HepG2 (cell line): Measurements from ENCODE around the gene PSMG3. TPM values are rescaled to one million over a fixed set of nuclear protein-coding genes. Genes with fewer than 3 reads are reported as not detected.
A peak's percentile ranks its signal among the peaks of the same experiment; 100 is the strongest.

Source experiments
- ATF6 ChIP-seq: sonication (generic); formaldehyde crosslinking; conservative IDR thresholded peaks from 2 replicates; pipeline ENCODE4 v1.4.0; 2020; ENCODE audit warnings: missing genetic modification reagents
- ATF7-NPFF ChIP-seq: sonication (generic); formaldehyde crosslinking; IDR thresholded peaks from 2 replicates; pipeline ENCODE4 v1.8.1; 2023; ENCODE audit warnings: mild to moderate bottlenecking, low read depth, missing genetic modification reagents, moderate library complexity
- CTCF ChIP-seq: sonication (generic); formaldehyde crosslinking; IDR thresholded peaks from 2 replicates; pipeline ENCODE4 v1.5.0; 2020; ENCODE audit warnings: mild to moderate bottlenecking, missing genetic modification reagents, moderate library complexity
- GLI4 ChIP-seq: sonication (generic); formaldehyde crosslinking; IDR thresholded peaks from 2 replicates; pipeline ENCODE4 v1.5.1; 2020; ENCODE audit warnings: missing genetic modification reagents, mild to moderate bottlenecking, moderate library complexity, borderline replicate concordance
- HMGXB4 ChIP-seq, 2 experiments: sonication (generic) in 1 of 2; formaldehyde crosslinking in 1 of 2; IDR thresholded peaks; 2 replicates each; pipeline versions ENCODE4 v1.4.0 to v1.6.1; 2018 to 2020; ENCODE audit warnings: missing genetic modification reagents in 2 of 2, borderline replicate concordance in 1 of 2, low read depth in 1 of 2, mild to moderate bottlenecking in 1 of 2, missing biosample characterization in 1 of 2
- HNRNPL ChIP-seq: fragments of 200-400 bp; formaldehyde crosslinking; IDR thresholded peaks from 2 replicates; pipeline ENCODE4 v1.6.1; 2017; ENCODE audit warnings: mild to moderate bottlenecking, low read depth, low read length
- HNRNPLL ChIP-seq: fragments of 200-400 bp; formaldehyde crosslinking; IDR thresholded peaks from 2 replicates; pipeline ENCODE4 v1.6.1; 2017; ENCODE audit warnings: mild to moderate bottlenecking, low read depth, low read length; ENCODE audit not compliant: poor library complexity, severe bottlenecking
- IKZF4 ChIP-seq: sonication (generic); formaldehyde crosslinking; IDR thresholded peaks from 2 replicates; pipeline ENCODE4 v1.5.1; 2020; ENCODE audit warnings: borderline replicate concordance, mild to moderate bottlenecking, low read depth, missing genetic modification reagents; ENCODE audit errors: not compliant biosample characterization
- IRF2 ChIP-seq: IDR thresholded peaks from 2 replicates; pipeline ENCODE4 v1.6.1; 2018; ENCODE audit warnings: missing genetic modification reagents, missing compliant biosample characterization
- LCORL ChIP-seq, 2 experiments: fragments of 450-650 bp in 1 of 2; sonication (generic) in 1 of 2; formaldehyde crosslinking in 1 of 2; IDR thresholded peaks; 2 replicates each; pipeline versions ENCODE4 v1.5.0 to v1.6.1; 2017 to 2020; ENCODE audit warnings: antibody characterized with exemption in 1 of 2, missing genetic modification reagents in 1 of 2
- MEF2D ChIP-seq: sonication (generic); formaldehyde crosslinking; IDR thresholded peaks from 2 replicates; pipeline ENCODE4 v1.5.1; 2020; ENCODE audit warnings: mild to moderate bottlenecking, missing genetic modification reagents
- RBAK ChIP-seq: sonication (generic); formaldehyde crosslinking; IDR thresholded peaks from 2 replicates; pipeline ENCODE4 v1.5.1; 2020; ENCODE audit warnings: mild to moderate bottlenecking, missing genetic modification reagents
- SOX13 ChIP-seq, 3 experiments: fragments of 450-650 bp in 1 of 3; sonication (generic) in 1 of 3; formaldehyde crosslinking in 1 of 3; IDR thresholded peaks in 2 of 3; conservative IDR thresholded peaks in 1 of 3; 2 replicates each; pipeline versions ENCODE4 v1.5.0 to v1.6.1; 2016 to 2020; ENCODE audit warnings: antibody characterized with exemption in 1 of 3, mild to moderate bottlenecking in 1 of 3, missing compliant biosample characterization in 1 of 3, missing genetic modification reagents in 1 of 3, moderate library complexity in 1 of 3
- ZFAT ChIP-seq: sonication (generic); formaldehyde crosslinking; conservative IDR thresholded peaks from 2 replicates; pipeline ENCODE4 v1.8.1; 2023; ENCODE audit warnings: missing genetic modification reagents, inconsistent platforms
- ZFX ChIP-seq: sonication (generic); formaldehyde crosslinking; IDR thresholded peaks from 2 replicates; pipeline ENCODE4 v1.4.0; 2020; ENCODE audit warnings: mild to moderate bottlenecking, low read depth, missing genetic modification reagents, moderate library complexity
- ZNF383 ChIP-seq: sonication (generic); formaldehyde crosslinking; IDR thresholded peaks from 2 replicates; pipeline ENCODE4 v1.4.0; 2020; ENCODE audit warnings: missing genetic modification reagents, mild to moderate bottlenecking, borderline replicate concordance
- ZNF678 ChIP-seq: sonication (generic); formaldehyde crosslinking; IDR thresholded peaks from 2 replicates; pipeline ENCODE4 v1.4.0; 2020; ENCODE audit warnings: mild to moderate bottlenecking, missing genetic modification reagents
- ZNF687 ChIP-seq: sonication (generic); formaldehyde crosslinking; IDR thresholded peaks from 2 replicates; pipeline ENCODE4 v1.5.1; 2020; ENCODE audit warnings: mild to moderate bottlenecking, missing genetic modification reagents, moderate library complexity
- ZNF879 ChIP-seq: sonication (generic); formaldehyde crosslinking; IDR thresholded peaks from 2 replicates; pipeline ENCODE4 v1.8.1; 2023; ENCODE audit warnings: missing genetic modification reagents
- polyA plus RNA-seq, 8 experiments: library from polyadenylated mRNA; depleted of rRNA in 3 of 8; stranded (reverse) in 7 of 8; unstranded in 1 of 8; fragments of >200 nt; fragmentation: Illumina TruSeq in 4 of 8; extraction: Trizol in 4 of 8; gene quantifications; 2 replicates each; pipeline versions ENCODE4 v1.2.1 to v1.2.3, GENCODE V29; 2011 to 2016; ENCODE audit warnings: low read depth in 4 of 8, missing spikeins in 1 of 8, mixed read lengths in 1 of 8; ENCODE audit not compliant: insufficient read depth in 1 of 8
- total RNA-seq, 5 experiments: library from RNA; depleted of rRNA; stranded (reverse); fragments of >200 nt; fragmentation: Illumina TruSeq; extraction: Trizol; gene quantifications; 2 replicates each; pipeline ENCODE4 v1.2.3, GENCODE V29; 2016; ENCODE audit warnings: low read depth in 1 of 5

Gene PSMG3
- total and polyA plus RNA-seq, 2 of the 13 experiments (the other 11 are each of a cell fraction or from before 2014, with no cell fraction given): 29.6 to 48.4 TPM

- TF ChIP-seq CTCF (CRISPR knock-in tag): peak; percentile 28; the same call in 1 of the 2 replicates
- peak; percentile 72 for TF ChIP-seq ZNF687 (CRISPR knock-in tag)
- TF ChIP-seq HMGXB4 (CRISPR knock-in tag; IDR thresholded peaks at IDR 0.05; ENCODE audit: borderline replicate concordance in 1 of 2, low read depth in 1 of 2): 0 out of 4 replicates have a peak, but pooled peaks of 1 of the 2 experiments have one; percentile 34
- TF ChIP-seq HNRNPL: 0 out of 2 replicates have a peak, but pooled peaks have one; percentile 27
- no peak for TF ChIP-seq IKZF4 (CRISPR knock-in tag)
- TF ChIP-seq SOX13 (IDR thresholded peaks at IDR 0.05): no peak
- no peak for TF ChIP-seq SOX13 (CRISPR knock-in tag; conservative IDR thresholded peaks at IDR 0.05 in 1 of 2, IDR thresholded peaks at IDR 0.05 in 1 of 2)
- no peak for TF ChIP-seq ZFAT
- no peak for TF ChIP-seq IRF2 (CRISPR knock-in tag)
- TF ChIP-seq ATF7-NPFF (CRISPR knock-in tag): no peak
- TF ChIP-seq HNRNPLL: no peak
- TF ChIP-seq ZNF383 (CRISPR knock-in tag): no peak
- TF ChIP-seq MEF2D (CRISPR knock-in tag): no peak
- no peak for TF ChIP-seq LCORL (IDR thresholded peaks at IDR 0.05)
- TF ChIP-seq LCORL (CRISPR knock-in tag; IDR thresholded peaks at IDR 0.05): peak; percentile 68
- no peak for TF ChIP-seq GLI4
- TF ChIP-seq RBAK (CRISPR knock-in tag): peak; percentile 84; the same call in 1 of the 2 replicates
- TF ChIP-seq ZNF678: no peak
- TF ChIP-seq ATF6 (CRISPR knock-in tag): no peak
- peak; percentile 33; the same call in 1 of the 2 replicates for TF ChIP-seq ZFX (CRISPR knock-in tag)
- no peak for TF ChIP-seq ZNF879 (CRISPR knock-in tag)
Observed at GRCh38 chr7:1523208-1523607, 46.6 kb downstream of the PSMG3 start (continued).
